Natural killer cell (primary cell): ENCODE results near the gene ULK4. TPM values are rescaled to one million over a fixed set of nuclear protein-coding genes. Genes with fewer than 3 reads are reported as not detected.

Source experiments
- ATAC-seq, 3 donors: fragments of 150-1000 bp in 2 of 3; fragments of 200-7000 bp in 1 of 3; cut with Tn5 transposase; 1 replicate in 1 of 3; 2 replicates in 2 of 3; pipeline ENCODE4 v1.10.0; 2021; ENCODE audit warnings: mild to moderate bottlenecking in 2 of 3, moderate library complexity in 2 of 3
- DNase-seq, 2 donors: peaks; one replicate each; pipeline versions ENCODE4 v3.0.0 to v3.0.0-alpha.2; 2013 to 2021; ENCODE audit warnings: mixed read lengths in 1 of 2
- H3K27ac ChIP-seq: one replicate; pipeline ENCODE4 v1.5.1; 2013; ENCODE audit warnings: mild to moderate bottlenecking, low read length
- H3K27me3 ChIP-seq: one replicate; pipeline ENCODE4 v1.6.1; 2013; ENCODE audit warnings: low read length; ENCODE audit not compliant: control insufficient read depth, insufficient read depth
- H3K36me3 ChIP-seq: one replicate; pipeline ENCODE4 v1.6.1; 2013; ENCODE audit warnings: low read length; ENCODE audit not compliant: control insufficient read depth, insufficient read depth
- H3K4me1 ChIP-seq: one replicate; pipeline ENCODE4 v1.6.1; 2013; ENCODE audit warnings: low read length; ENCODE audit not compliant: control insufficient read depth, insufficient read depth
- H3K4me3 ChIP-seq: one replicate; pipeline ENCODE4 v1.5.1; 2013; ENCODE audit warnings: low read length
- H3K9me3 ChIP-seq: one replicate; pipeline ENCODE4 v1.6.1; 2013; ENCODE audit warnings: low read length; ENCODE audit not compliant: control insufficient read depth, insufficient read depth
- H3K27ac Mint-ChIP-seq, 2 donors: one replicate each; pipeline ENCODE4 v1.8.0; 2022; ENCODE audit warnings: mild to moderate bottlenecking in 2 of 2, mixed read lengths in 2 of 2, moderate library complexity in 1 of 2
- H3K27me3 Mint-ChIP-seq, 2 donors: one replicate each; pipeline ENCODE4 v1.8.0; 2022; ENCODE audit warnings: low read depth in 2 of 2, mixed read lengths in 2 of 2
- H3K36me3 Mint-ChIP-seq: one replicate; pipeline ENCODE4 v1.8.0; 2022; ENCODE audit warnings: mixed read lengths
- H3K4me1 Mint-ChIP-seq, 2 donors: one replicate each; pipeline ENCODE4 v1.8.0; 2022; ENCODE audit warnings: mixed read lengths in 2 of 2
- H3K4me3 Mint-ChIP-seq: one replicate; pipeline ENCODE4 v1.8.0; 2022; ENCODE audit warnings: mild to moderate bottlenecking, moderate library complexity, mixed read lengths
- H3K9me3 Mint-ChIP-seq, 2 donors: one replicate each; pipeline ENCODE4 v1.8.0; 2022; ENCODE audit warnings: mixed read lengths in 2 of 2
- CTCF ChIP-seq: fragments of 200-600 bp; IDR thresholded peaks from one replicate; pipeline ENCODE4 v1.8.0; 2022; ENCODE audit warnings: antibody characterized with exemption
- WGBS: methylation state at CpG from one replicate; pipeline ENCODE4 v1.1.7; 2013; ENCODE audit warnings: missing lambda C conversion rate; ENCODE audit not compliant: insufficient coverage; 5-methylcytosine and 5-hydroxymethylcytosine counted together
- intact Hi-C: fragments of 100-400 bp; cut with micrococcal nuclease; formaldehyde crosslinking; loops from one replicate; pipeline ENCODE4 v1.14.2; 2022
- total RNA-seq, 4 donors: library from RNA; stranded (reverse); fragments of 120-200 nt in 1 of 4; gene quantifications; one replicate each; pipeline versions ENCODE4 v1.2.3 to v1.2.4, GENCODE V29; 2013 to 2022

The ULK4 gene
- total RNA-seq, 3 donors from 2014 or later (not counting 1 experiment from before 2014, with no cell fraction given): 19.2 to 25.7 (median 21.2) TPM

DNA sequence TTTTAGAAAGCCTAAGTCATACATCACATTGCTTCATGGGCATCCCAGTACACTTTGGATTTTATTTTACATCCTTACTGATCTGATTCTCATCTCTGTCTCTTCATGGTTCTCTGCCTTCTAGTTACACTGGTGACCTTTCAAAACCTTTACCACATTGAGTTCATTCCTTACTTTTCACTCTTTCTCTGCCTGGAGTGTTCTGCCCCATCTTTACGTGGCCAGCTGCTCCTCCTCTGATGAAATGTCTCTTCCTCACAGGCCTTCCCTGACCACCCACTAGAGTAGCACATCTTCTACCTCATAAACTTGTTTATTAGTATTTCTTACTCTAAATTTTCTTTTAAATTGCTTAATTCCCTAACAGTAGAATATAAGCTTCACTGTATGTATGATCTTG, 744.9 kb downstream of the ULK4 start:
- H3K4me1 ChIP-seq: peaks cover 8% of the 10 kb centered on the region
- H3K36me3 ChIP-seq: no peaks in the 10 kb centered on the region
- no peaks in the 10 kb centered on the region for H3K27me3 ChIP-seq
- no peak overlapping the region for H3K4me3 ChIP-seq
- WGBS: 67% methylated on average over 1 of the region's 1 CpG
- no peaks in the 10 kb centered on the region for H3K9me3 Mint-ChIP-seq
- no peak for TF ChIP-seq CTCF
- peak overlapping the region; percentile 35 to 76 for H3K27ac Mint-ChIP-seq
- no peaks in the 10 kb centered on the region for H3K36me3 Mint-ChIP-seq
- H3K4me1 Mint-ChIP-seq: peaks cover 87 to 89% of the 10 kb centered on the region in 2 donors
- ATAC-seq: peak in 1 of 3 donors; percentile 20
- intact Hi-C loops: no loop called here
- no peaks in the 10 kb centered on the region for H3K9me3 ChIP-seq
- H3K4me3 Mint-ChIP-seq: peak overlapping the region; percentile 4
- no peak overlapping the region for H3K27ac ChIP-seq
- DNase-seq: no peak
- no peaks in the 10 kb centered on the region for H3K27me3 Mint-ChIP-seq

GRCh38 chr3:41216422-41216821, 745.5 kb downstream of the ULK4 start:
- Mint-ChIP-seq H3K9me3 (no peaks in the 10 kb centered on the region), H3K4me1 (peaks cover 87 to 89% of the 10 kb centered on the region in 2 donors), H3K27ac (peak overlapping the region; percentile 35 to 76), H3K36me3 (no peaks in the 10 kb centered on the region), H3K4me3 (no peak overlapping the region), H3K27me3 (no peaks in the 10 kb centered on the region)
- DNase-seq: no peak
- intact Hi-C loops: no loop called here
- Histone ChIP-seq H3K36me3 (no peaks in the 10 kb centered on the region), H3K4me3 (no peak overlapping the region), H3K9me3 (no peaks in the 10 kb centered on the region), H3K27ac (no peak overlapping the region), H3K27me3 (no peaks in the 10 kb centered on the region), H3K4me1 (peaks cover 7% of the 10 kb centered on the region)
- no peak for TF ChIP-seq CTCF
- ATAC-seq: no peak
- no CpG with 5 or more reads among the region's 2 CpGs for WGBS

- intact Hi-C loops: no loop called here
- peak overlapping the region; percentile 60 to 72 for H3K27ac Mint-ChIP-seq
- WGBS: no CpG with 5 or more reads among the region's 2 CpGs
Measured at GRCh38 chr3:41213588-41213987, 748.3 kb downstream of the ULK4 start.

More at GRCh38 chr3:41213588-41213987, 748.3 kb downstream of the ULK4 start:
- no peak for DNase-seq
- no peak for ATAC-seq
- Histone ChIP-seq H3K27ac (no peak overlapping the region), H3K9me3 (no peaks in the 10 kb centered on the region), H3K4me3 (no peak overlapping the region), H3K27me3 (no peaks in the 10 kb centered on the region), H3K4me1 (peaks cover 7% of the 10 kb centered on the region), H3K36me3 (no peaks in the 10 kb centered on the region)
- peaks cover 77 to 79% of the 10 kb centered on the region in 2 donors for H3K4me1 Mint-ChIP-seq
- no peak for TF ChIP-seq CTCF
- peak overlapping the region; percentile 65 for H3K4me3 Mint-ChIP-seq
- no peaks in the 10 kb centered on the region for H3K9me3 Mint-ChIP-seq
- no peaks in the 10 kb centered on the region for H3K27me3 Mint-ChIP-seq
- no peaks in the 10 kb centered on the region for H3K36me3 Mint-ChIP-seq
